Stimulated activated CD8-positive, alpha-beta memory T cell treated with anti-CD3 and anti-CD28 coated beads, Interleukin-4, amount 100 ng/mL, for 4 hours (primary cell): Measurements from ENCODE around the gene TRPM8.
"Not testable (repeated sequence)": the region's sequence is repeated elsewhere in the genome, so short reads cannot be mapped to it uniquely, and the experiment has no call there.

Experiments used
- DNase-seq, 2 donors: peaks; one replicate each; pipeline ENCODE4 v3.0.0-alpha.2; 2020; ENCODE audit warnings: low read depth in 2 of 2, low spot score in 1 of 2

Gene TRPM8

DNA sequence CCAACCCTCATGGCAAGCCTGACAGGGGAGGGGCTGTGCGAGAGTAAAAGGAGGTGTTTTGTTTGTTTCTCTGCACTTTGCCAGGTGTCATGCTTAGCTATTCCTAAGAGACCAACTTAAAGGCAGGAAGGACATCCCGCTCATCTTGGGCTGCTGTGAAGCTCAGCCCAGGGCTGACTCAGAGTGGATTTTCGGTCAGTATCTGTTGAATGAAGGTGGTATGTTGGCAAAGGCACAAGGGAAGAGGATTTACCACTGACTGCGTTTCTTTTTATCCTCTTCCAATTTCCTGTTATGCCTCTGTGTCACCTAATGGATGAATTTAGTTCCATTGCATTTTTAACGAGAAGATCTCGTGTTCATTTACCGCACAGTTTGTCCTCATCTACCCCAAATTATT is 18.9 kb downstream of the TRPM8 start:
- DNase-seq, result no peak

DNA sequence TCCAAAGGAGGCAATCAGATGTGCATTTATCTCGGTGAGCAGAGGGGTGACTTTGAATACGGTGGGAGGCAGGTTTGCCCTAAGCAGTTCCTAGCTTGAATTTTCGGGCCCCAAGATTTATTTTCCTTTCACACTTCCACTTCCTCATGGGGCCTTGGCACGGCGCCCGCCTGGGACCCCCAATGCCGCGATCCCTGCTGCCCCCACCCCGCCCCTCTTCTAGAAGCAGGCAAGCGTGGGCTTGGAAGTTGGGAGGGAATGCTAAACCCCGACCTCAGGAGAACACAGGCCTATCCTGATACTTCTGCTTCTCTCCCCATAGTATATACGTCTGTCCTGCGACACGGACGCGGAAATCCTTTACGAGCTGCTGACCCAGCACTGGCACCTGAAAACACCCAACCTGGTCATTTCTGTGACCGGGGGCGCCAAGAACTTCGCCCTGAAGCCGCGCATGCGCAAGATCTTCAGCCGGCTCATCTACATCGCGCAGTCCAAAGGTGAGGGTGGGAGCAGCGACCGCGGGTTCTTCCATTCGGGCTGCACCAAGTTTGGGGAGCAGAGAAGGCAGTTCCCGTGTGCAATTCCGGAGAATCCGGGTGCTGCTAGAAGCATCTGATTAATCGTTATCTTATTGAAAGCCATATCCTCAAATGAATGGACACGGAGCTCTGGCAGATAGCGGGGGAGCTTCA is 21.6 kb downstream of the TRPM8 start:
- DNase-seq, result no peak

DNA sequence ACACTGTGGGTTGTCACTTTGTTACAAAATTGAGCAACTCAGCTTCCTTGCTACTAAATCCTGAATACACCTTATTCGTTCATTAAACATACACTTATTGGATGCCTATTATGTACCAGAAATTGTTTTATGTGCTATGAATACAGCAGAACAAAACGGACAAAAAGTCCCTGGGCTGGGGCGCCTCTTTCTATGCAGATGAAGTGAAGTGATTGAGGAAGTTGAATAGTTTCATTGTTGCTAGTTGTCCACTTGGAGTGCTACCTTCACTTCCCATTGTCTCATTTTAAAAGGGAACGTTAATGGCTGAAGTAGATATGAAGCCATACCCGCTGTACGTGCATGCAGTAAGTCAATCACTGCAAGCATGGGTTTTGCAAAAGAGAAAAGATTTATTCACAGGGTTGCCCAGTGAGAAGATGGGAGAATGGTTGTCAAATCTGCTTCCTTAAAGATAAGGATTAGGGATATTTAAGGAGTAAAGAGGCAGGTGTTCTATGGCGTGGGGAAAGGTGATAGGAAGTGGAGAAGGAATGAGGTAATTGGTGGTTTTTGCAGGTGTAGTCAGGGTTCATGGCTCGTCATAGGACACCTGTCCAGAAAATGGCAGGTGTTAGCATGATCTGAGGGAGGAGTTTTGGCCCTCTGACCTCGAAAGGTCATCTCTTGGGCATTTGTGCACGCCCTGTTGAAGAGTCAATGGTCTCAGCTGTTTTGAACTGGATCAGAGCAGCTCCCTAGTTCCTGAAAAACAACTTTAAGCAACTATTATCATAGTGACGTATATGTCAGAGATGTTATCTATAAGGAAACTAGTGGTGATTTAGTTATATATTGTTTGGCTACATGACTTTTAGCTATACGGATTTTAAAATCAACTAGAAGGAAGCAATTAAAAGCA is 23.5 kb downstream of the TRPM8 start:
- no peak for DNase-seq

DNA sequence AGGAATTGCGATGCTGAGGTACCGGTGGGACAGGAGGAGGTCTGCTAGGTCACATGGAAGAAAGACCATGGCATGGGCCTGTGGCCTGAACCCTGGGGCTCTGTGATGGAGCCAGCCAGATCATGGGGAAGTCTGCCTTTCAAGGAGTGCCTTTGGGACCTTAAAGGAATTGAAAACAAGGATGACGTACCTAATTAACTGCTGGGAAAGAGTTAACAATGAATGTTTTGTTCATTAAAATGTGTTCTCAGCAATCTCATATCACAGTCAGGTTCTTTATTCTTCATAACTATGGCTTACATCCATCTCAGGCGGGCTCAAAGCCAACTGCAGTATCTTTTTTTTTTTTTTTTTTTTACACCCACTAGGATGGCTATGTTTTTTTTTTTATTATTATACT is 25.6 kb downstream of the TRPM8 start:
- DNase-seq, result no peak

DNA sequence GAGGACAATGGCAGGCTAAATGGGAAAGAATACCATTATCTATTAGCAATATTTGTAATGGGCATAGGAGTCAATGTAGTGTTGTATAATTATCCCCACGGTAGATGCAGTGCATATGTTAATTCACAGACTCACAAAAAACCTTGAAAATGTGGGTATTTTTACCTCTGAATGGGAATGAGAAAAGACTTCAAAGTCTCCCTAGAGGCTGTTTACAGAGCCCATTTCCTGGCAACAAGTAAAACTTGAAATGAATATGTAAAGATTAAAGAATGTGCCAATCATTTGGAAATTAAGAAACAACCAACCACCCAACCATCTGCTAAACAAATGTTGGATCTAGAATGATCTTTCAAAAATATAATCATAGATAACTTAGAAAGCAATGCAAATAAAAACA is 27.1 kb downstream of the TRPM8 start:
- DNase-seq, result no peak

DNA sequence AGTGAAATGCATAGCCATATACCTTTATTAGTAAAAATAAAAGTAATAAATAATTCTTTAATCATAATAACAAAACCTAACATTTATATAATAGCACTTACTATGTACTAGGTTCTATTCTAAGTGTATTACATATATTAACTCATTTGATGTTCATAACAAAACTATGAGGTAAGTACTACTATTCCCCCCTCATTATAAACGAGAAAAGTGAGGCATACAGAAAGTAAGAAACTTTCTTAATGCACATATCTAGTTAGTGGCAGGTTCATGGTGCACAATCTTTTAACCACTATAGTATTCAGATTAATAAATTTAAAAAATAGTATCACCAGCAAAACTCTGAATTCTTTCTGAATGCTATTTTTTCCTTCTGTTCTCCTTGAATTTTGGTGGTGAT is 27.5 kb downstream of the TRPM8 start:
- DNase-seq, result no peak

DNA sequence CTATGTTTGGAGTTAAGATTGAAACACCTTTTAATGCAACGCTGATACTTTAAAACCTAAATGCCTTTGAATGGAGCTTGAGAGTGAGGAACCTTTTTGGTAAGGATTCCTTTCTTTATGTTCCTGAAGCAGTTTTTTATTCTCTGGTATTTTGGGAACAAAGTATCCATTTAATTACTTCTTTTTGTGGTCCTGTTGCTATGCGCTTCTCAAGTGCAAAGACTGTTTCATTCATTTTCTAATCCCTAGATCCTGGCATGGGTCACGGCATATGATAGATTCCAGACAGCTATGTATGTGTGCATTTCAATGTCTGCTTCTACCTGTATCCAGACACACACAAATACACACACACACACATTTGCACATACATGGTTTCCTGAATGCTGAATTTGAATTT is 28.0 kb downstream of the TRPM8 start:
- DNase-seq, result no peak

DNA sequence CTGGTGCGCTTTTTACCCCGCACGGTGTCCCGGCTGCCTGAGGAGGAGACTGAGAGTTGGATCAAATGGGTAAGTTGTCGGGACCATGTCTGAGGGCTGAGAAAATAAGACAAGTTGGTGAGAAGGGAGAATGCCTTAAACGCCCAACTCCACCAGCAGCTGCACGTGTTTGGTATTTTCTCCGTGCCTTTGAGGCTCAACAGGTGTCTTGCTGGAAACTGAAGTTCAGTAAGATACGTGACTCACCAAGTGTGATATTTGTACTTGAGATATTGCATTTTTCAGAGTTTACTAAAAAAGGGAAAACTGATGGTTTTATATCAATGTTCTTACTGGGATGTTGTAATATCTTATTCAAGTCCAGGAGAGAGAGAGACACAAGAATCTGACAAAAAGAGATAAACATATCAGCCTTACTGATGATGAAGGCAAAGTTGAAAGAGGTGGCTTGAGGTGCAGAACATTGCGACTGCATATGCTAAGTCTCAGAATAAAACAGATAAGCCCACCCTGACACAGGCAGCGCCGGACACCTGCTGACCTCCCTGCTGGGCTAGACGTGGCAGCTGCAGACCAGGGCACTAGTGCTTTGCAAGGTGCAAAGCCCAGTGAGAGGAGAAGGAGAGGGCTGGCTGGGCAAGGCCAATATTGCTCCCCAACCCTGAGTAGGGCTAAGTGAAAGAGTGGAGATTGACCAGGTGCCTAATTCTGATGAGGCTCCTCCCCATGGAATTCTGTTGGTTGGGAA is 33.1 kb downstream of the TRPM8 start:
- no peak for DNase-seq

DNA sequence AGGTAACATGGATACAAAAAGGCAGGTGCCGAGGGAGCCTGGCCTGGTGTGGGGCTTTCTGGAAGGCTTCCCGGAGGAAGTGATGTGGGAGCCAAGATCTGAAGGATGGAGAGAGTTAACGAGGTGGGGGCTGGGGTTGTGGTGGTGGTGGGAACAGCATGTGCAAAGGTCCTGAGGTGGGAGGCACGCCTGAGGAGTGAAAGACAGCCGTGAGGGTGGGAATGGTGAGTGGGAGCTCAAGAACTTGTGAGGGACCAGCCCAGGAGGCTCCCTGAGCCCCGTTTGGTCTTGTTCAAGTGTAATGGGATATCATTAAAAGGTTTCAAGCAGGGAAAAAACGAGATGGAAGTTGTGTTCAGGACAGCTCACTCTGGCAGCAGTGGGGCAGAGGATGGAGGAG is 35.2 kb downstream of the TRPM8 start:
- no peak for DNase-seq

DNA sequence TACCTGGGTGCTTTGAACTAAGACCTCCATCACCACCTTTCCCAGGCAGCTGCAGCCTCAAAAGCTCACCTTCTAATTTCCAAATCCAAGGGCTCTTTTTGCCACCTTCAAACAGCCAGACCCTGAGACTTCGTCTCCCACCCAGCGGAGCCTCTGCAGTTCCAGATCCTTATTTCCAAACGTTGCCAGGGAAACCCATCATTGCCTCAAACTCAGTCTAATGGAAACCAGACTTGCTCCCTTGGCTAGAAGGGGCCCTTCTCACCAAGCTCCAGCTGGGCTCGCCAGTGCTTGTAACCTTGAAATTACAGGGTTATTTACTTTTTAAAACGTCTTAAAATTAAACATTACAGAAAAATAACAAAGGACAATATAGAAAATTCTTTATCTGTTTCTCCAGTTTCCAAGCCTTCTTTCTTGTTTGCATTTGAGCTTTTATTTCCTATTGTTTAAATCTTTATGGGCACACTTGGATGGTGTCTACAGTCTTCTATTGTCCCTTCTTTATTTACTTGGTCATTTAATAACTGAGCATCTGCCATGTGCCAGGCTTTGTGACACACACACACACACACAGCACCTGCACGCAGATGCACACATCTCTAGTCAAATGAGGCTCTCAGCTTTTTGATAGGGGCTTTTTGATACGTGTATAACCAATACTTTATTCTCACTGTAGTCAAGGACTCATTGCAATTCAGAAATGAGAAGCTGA is 36.1 kb downstream of the TRPM8 start:
- no peak for DNase-seq

DNA sequence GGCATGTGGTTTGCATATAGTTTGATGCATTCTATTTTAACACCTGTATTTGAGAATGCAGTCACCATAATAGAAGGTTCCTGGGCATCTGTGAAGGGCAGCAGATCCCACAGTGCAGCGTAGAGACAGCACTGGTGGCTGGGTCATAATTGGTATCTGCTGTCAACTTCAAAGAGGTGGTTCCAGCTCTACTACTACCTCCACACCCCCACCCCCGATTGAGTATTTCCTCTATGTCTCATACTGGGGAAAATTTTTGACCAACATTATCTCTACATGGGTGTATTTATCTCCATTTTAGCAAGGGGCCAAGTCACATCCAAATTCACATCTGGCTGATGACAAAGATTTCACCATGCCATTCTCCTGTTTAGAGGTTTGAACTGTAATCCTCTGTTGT is 43.0 kb downstream of the TRPM8 start:
- DNase-seq, result no peak

DNA sequence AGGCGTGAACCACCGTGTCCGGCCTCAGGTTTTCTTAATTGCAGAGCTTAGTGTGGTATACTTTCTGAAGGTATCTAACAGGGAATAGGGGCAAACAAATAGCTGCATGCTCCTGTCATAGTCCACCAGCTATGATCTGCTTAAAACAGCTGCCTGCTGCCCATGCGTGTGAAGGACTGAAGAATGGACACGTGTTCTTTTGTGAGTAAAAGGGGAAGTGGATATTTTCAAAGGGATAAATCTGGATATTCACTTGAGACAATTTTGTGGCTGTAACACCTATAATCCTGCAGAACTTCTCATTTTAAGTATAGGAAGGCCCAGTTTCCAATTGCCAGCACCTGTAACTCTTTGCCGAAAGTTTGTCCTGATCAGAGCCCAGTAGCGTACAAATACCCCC is 44.7 kb downstream of the TRPM8 start:
- no peak for DNase-seq

DNA sequence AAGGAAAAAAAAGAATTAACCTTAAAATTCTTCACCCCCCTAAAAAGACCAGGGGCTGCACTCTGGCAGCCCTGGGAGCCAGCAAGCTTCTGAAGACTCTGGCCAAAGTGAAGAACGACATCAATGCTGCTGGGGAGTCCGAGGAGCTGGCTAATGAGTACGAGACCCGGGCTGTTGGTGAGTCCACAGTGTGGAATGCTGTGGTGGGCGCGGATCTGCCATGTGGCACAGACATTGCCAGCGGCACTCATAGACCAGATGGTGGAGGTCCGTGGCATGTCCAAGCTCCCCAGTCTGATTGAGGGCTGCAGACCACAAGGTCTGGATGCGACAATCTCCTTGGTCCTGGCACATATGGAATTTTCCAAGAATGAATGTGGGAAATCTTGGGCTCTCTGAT is 47.4 kb downstream of the TRPM8 start:
- no peak for DNase-seq

DNA sequence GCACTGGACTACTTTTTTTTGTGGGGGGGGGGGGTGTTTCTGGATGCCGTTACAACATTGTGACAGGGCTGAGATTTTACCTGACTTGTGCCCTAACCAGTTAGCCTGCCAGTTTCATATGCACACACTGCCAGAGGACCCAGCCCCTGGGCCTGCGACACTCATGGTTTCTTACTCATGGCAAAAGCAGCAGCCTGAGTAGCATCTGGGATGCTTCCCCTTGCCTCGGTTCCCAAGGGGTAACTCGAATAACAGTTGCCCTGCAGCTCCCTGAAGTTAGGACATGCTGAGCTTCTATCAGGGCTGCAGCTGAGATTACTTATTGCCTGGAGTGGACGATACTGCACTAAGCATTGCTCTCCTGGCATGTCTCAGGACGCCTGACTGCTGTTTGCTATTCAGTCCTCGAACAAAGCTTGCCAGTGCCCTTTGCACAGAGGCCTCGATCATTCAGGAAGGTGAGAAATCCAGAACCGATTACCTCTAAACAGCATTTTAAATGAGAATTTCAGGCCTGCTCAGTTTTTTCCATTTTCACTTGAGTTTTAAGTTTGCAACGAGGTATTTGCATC is 47.9 kb downstream of the TRPM8 start:
- DNase-seq, result no peak

DNA sequence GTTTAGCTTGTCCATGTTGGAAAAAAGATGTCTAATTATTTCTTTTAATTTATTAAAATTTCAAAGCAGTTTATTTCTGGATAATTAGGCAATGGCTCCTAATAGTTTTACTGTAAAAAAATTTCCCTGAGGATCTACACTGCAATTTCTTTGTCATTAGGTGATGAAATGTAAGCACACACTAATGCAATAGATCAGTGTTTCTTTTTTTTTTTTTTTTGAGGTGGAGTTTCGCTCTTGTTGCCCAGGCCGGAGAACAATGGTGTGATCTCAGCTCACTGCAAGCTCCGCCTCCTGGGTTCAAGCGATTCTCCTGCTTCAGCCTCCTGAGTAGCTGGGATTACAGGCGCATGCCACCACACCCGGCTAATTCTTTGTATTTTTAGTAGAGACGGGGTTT is 48.5 kb downstream of the TRPM8 start:
- DNase-seq, result not testable (repeated sequence)

DNA sequence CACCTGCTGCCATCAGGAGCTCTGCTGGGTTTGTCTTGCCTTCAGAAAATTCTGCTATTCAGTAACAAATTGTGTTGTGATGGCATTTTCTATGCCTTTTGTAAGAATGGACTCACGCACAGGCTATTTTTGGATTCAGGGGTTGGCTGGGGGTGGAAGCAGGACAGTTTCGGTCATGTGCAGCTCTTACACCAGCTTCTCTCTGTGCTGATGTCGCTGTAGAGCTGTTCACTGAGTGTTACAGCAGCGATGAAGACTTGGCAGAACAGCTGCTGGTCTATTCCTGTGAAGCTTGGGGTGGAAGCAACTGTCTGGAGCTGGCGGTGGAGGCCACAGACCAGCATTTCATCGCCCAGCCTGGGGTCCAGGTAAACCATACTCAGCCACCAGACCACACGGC is 49.2 kb downstream of the TRPM8 start:
- DNase-seq, result no peak

DNA sequence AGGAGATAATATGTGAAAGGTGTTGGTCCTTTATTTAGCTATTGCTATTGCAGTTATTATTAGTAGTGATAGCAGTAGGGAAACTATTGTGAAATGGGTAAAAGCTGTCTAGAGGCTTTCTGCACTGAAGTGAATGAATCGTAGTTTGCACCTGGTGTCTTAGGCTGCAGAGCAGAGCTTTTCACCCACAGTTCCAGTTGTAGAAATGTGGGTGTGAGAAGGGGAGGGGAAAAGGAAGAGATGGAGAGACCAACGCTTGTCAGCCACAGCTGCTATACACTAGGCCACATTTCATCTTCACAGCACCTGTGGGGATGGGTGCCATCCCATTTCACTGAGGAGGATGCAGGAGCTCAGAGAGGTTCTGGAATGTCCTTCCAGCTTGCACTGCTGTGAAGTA is 50.0 kb downstream of the TRPM8 start:
- no peak for DNase-seq

DNA sequence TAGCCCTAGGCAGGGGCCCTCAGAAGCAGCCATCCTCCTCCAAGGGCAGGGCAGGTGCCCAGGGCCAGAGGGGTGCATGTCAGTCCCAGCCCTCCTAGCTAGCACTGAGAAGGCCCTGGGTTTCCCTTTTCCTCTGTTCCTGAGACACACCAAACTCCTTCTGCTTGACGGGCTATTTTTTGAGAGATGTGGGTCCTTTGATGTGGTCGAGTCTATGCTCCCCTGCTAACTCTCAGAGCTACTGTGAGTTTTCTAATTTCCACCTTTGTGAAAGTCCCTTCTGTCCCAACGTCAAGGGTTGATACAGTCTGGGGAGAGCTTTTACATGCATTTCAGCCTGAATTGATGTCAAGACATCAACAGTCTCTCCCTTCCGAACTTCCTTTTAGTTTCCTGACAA is 51.4 kb downstream of the TRPM8 start:
- DNase-seq, result no peak

DNA sequence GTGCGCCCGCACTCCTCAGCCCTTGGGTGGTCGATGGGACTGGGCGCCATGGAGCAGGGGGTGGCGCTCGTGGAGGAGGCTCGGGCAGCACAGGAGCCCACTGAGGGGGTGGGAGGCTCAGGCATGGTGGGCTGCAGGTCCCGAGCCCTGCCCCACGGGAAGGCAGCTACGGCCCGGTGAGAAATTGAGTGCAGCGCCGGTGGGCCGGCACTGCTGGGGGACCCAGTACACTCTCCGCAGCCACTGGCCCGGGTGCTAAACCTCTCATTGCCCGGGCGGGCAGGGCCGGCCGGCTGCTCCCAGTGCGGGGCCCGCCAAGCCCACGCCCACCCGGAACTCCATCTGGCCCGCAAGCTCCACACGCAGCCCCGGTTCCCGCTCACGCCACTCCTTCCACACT is 55.3 kb downstream of the TRPM8 start:
- not testable (repeated sequence) for DNase-seq

DNA sequence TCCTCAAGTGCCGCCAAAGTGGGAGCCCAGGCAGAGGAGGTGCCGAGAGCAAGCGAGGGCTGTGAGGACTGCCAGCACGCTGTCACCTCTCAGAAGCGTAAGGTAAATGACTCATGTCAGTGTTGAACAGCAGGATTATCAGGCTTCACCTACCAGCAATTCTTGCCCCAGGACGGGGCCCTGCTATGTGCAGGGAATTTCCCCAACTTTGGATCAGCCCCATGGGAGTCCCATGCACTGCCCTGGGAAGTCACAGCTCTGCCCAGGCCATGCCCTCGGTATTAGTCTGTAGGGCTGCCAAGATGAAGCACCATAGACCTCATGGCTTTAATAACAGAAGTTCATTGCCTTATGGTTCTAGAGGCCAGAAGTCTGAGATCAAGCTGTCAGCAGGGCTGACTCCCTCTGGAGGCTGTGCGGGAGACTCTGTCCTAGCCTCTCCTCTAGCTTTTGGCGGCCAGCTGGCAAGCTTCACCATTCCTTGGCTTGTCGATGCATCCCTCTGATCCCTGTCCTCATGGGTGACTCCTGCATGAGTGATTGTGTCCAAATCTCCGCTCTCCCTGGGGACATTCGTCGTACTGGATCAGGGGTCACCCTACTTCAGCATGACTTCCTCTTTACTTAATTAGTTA is 55.9 kb downstream of the TRPM8 start:
- DNase-seq, result no peak

DNA sequence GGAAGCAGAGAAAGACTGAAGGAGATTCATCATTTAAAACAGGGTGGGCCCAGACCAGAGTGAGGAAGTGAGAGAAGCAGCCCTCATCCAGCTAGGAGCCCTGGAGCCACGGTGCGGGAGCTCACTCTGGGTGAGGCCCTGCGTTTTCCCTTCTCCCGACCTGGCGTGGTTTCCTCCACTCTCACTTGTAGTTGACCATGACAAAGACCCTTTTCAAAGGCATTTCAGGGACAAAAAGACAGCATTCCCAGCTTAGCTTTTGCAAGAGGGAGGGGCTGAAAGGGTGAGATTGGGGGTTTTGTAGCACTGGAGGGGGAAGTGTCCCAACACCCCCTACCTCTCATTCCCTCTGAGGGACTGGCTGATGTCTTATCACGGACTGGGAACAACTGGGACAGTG is 56.6 kb downstream of the TRPM8 start:
- DNase-seq, result no peak
